NB4 (cell line): Measurements from ENCODE around the gene NUBP2.

Source experiments
- MYC ChIP-seq: IDR thresholded peaks from 2 replicates; pipeline ENCODE4 v1.6.1; 2011; ENCODE audit warnings: low read depth, low read length
- POLR2A ChIP-seq: IDR thresholded peaks from 2 replicates; pipeline ENCODE4 v1.6.1; 2011; ENCODE audit warnings: mild to moderate bottlenecking; ENCODE audit not compliant: insufficient read length; ENCODE audit errors: extremely low read depth
- TF ChIP-seq, protein P1 (sequence below): IDR thresholded peaks from one replicate; pipeline ENCODE4 v1.5.1; 2012; ENCODE audit warnings: low read depth, low read length
- TF ChIP-seq, protein P2 (sequence below): IDR thresholded peaks from 2 replicates; pipeline ENCODE4 v1.6.1; 2011; ENCODE audit warnings: low read depth, low read length

DNA sequence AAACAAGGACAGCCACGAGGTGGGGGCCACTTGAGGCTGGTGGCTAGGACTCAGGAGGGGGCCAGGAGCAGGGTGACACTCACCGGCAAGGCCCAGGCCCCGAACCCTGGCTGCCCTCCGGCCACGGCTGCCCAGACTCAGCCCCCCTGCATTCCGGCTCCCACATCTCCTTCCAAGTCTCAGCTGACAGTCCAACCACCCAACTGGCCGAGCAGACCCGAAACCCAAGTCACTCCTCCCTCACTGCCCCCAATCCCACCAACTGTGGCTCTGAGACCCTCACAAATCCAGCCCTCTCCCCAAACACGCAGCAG, 34.5 kb downstream of the NUBP2 start:
- TF ChIP-seq, protein P1, sequence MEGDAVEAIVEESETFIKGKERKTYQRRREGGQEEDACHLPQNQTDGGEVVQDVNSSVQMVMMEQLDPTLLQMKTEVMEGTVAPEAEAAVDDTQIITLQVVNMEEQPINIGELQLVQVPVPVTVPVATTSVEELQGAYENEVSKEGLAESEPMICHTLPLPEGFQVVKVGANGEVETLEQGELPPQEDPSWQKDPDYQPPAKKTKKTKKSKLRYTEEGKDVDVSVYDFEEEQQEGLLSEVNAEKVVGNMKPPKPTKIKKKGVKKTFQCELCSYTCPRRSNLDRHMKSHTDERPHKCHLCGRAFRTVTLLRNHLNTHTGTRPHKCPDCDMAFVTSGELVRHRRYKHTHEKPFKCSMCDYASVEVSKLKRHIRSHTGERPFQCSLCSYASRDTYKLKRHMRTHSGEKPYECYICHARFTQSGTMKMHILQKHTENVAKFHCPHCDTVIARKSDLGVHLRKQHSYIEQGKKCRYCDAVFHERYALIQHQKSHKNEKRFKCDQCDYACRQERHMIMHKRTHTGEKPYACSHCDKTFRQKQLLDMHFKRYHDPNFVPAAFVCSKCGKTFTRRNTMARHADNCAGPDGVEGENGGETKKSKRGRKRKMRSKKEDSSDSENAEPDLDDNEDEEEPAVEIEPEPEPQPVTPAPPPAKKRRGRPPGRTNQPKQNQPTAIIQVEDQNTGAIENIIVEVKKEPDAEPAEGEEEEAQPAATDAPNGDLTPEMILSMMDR = no peak
- TF ChIP-seq MYC (no peak), POLR2A (no peak)
- TF ChIP-seq, protein P2, sequence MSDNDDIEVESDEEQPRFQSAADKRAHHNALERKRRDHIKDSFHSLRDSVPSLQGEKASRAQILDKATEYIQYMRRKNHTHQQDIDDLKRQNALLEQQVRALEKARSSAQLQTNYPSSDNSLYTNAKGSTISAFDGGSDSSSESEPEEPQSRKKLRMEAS = no peak
